ENCODE data around the gene ZFP92. TPM values are rescaled to one million over a fixed set of nuclear protein-coding genes. Genes with fewer than 3 reads are reported as not detected.

The ZFP92 gene
- total and polyA plus RNA-seq, 4 experiments from 2014 or later, result 0.03 to 0.55 (median 0.31) TPM

DNA sequence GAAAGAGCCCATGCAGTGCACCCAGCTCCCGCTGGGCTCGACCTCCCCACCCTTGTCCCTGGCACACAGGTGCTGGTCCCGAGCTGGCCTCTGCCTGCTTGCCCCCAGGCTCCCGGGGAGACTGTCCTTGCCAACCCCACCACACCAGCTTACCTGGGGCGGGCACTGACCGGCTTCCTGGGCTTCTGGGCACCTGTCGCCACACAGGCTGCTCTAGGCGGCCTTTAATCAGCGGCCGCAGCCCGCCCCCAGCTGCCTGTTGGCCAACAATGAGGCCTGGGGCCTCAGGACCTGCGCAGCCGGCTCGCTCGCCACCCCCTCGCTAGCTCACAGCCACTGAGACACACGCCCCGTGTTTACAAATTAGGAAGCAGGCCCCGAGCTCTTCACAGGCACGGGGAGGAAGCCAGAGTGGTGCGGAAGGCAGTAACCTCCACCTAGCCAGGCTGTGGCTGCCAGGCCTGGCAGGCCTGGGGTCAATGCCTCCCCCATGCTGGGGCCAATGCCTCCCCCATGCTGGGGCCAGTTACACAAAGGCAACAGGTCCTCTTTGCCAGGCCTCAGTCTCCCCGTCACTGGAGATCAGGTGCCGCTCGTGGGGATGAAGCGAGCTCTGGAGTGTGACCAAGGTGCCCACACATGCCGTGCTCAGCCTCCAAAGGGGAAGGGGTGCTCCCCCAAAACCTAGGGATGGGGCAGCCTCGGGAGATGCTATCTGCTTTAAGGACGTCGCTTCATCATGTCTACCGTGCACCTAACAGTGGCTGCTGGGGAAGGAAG lies 34.8 kb downstream of the ZFP92 start, which contains the start of gene TREX2:
TREX2 (minus strand) TSS at position 201 of the 780 bp plus-strand sequence. CDS start 626 bp downstream, outside the sequence.
- peaks cover 0 to 6% of the 10 kb centered on the region in 2 donors for H3K36me3 Mint-ChIP-seq
- intact Hi-C loops (cut with micrococcal nuclease), result no loop called here
- no peaks in the 10 kb centered on the region for H3K4me1 Mint-ChIP-seq
- CTCF ChIA-PET (ENCODE audit: partially characterized antibody), result interaction anchor here (1.1 kb wide), 1 partner anchor 15 kb away, joined by 4 read pairs; no protein-coding TSS in a partner anchor
- POLR2A ChIA-PET (ENCODE audit: partially characterized antibody), result no interaction called here
- no peaks in the 10 kb centered on the region for H3K9me3 Mint-ChIP-seq
- no peak within 1 kb of the TSS for H3K4me3 ChIP-seq (ENCODE audit: low read length in 2 of 2)
- no peaks in the 10 kb centered on the region for H3K27me3 Mint-ChIP-seq
- H3K9me3 ChIP-seq (ENCODE audit: control insufficient read depth in 1 of 2, low read length in 2 of 2), result no peaks in the 10 kb centered on the region
- DNase-seq, result no peak
- no peaks in the 10 kb centered on the region for H3K36me3 ChIP-seq (ENCODE audit: insufficient read depth, low read length)
- no peak within 1 kb of the TSS for H3K4me3 Mint-ChIP-seq
- no peak within 1 kb of the TSS for H3K27ac ChIP-seq (ENCODE audit: low read depth, low read length)
- H3K27me3 ChIP-seq (ENCODE audit: insufficient read depth, low read length), result no peaks in the 10 kb centered on the region
- no peaks in the 10 kb centered on the region for H3K4me1 ChIP-seq (ENCODE audit: insufficient read depth, low read length)
- H3K27ac Mint-ChIP-seq, result no peak within 1 kb of the TSS

DNA sequence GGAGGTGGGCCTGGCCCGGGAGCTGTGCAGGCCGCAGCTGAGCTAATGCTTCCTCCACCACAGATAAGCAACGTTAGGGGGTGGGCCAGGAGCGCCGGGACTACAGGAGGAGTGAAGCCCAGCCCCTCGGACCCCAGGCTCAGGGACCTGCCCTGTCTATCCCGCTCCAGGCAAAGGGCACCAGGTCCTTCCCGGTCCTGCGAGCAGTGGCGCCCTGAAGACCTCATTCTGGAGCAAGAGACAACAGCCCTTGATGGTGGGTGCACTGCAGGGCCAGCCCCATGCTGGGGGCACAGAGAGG lies 35.3 kb downstream of the ZFP92 start:
- Histone ChIP-seq H3K9me3 (ENCODE audit: control insufficient read depth in 1 of 2, low read length in 2 of 2) (no peaks in the 10 kb centered on the region), H3K4me1 (ENCODE audit: insufficient read depth, low read length) (no peaks in the 10 kb centered on the region), H3K27ac (ENCODE audit: low read depth, low read length) (no peak overlapping the region), H3K27me3 (ENCODE audit: insufficient read depth, low read length) (no peaks in the 10 kb centered on the region), H3K36me3 (ENCODE audit: insufficient read depth, low read length) (no peaks in the 10 kb centered on the region), H3K4me3 (ENCODE audit: low read length in 2 of 2) (no peak overlapping the region)
- intact Hi-C loops (cut with micrococcal nuclease), result no loop called here
- no peak overlapping the region for H3K27ac Mint-ChIP-seq
- H3K4me1 Mint-ChIP-seq, result no peaks in the 10 kb centered on the region
- H3K4me3 Mint-ChIP-seq, result no peak overlapping the region
- ChIA-PET POLR2A (ENCODE audit: partially characterized antibody) (no interaction called here), CTCF (ENCODE audit: partially characterized antibody) (interaction anchor here (1.1 kb wide), 1 partner anchor 14 kb away, joined by 4 read pairs; no protein-coding TSS in a partner anchor)
- no peak for DNase-seq
- no peaks in the 10 kb centered on the region for H3K9me3 Mint-ChIP-seq
- H3K36me3 Mint-ChIP-seq, result peaks cover 0 to 11% of the 10 kb centered on the region in 2 donors
- no peaks in the 10 kb centered on the region for H3K27me3 Mint-ChIP-seq

DNA sequence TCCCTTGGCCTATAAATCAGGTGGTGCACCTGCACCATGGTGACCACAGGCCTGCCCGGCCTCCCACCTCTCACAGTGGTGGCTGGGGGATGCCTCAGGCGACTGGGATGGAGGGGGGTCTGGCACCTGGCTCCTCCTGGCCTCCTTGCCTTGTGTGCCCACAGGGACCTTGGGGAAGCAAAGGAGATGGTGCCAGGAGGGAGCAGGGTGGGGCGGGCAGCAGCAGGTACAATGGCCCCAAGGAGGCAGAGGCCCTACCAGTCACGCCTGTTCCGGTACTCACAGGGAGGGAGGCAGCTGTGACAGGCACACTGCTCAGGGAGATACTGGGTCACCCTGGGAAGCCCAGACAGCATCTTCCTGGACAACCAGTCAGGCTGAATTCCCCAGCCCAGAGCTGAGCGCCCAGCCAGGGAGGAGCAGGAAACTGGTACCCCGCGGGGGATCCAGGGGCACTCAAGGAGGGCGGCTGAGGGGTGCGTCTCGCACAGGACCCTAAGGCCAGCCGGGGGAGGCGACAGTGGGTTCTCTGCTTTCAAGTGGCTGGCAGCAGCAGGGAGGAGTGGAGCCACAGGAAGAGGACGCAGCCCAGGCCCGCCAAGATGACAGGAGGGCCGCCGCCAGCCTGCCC lies 35.8 kb downstream of the ZFP92 start:
- H3K4me3 ChIP-seq (ENCODE audit: low read length in 2 of 2), result no peak overlapping the region
- no peaks in the 10 kb centered on the region for H3K4me1 Mint-ChIP-seq
- H3K36me3 ChIP-seq (ENCODE audit: insufficient read depth, low read length), result no peaks in the 10 kb centered on the region
- H3K4me1 ChIP-seq (ENCODE audit: insufficient read depth, low read length), result no peaks in the 10 kb centered on the region
- ChIA-PET POLR2A (ENCODE audit: partially characterized antibody) (no interaction called here), CTCF (ENCODE audit: partially characterized antibody) (no interaction called here)
- no peaks in the 10 kb centered on the region for H3K27me3 ChIP-seq (ENCODE audit: insufficient read depth, low read length)
- H3K27ac Mint-ChIP-seq, result no peak overlapping the region
- H3K27me3 Mint-ChIP-seq, result no peaks in the 10 kb centered on the region
- peaks cover 0 to 11% of the 10 kb centered on the region in 2 donors for H3K36me3 Mint-ChIP-seq
- no peaks in the 10 kb centered on the region for H3K9me3 Mint-ChIP-seq
- DNase-seq, result no peak
- no peak overlapping the region for H3K27ac ChIP-seq (ENCODE audit: low read depth, low read length)
- intact Hi-C loops (cut with micrococcal nuclease), result no loop called here
- H3K4me3 Mint-ChIP-seq, result no peak overlapping the region
- no peaks in the 10 kb centered on the region for H3K9me3 ChIP-seq (ENCODE audit: control insufficient read depth in 1 of 2, low read length in 2 of 2)

DNA sequence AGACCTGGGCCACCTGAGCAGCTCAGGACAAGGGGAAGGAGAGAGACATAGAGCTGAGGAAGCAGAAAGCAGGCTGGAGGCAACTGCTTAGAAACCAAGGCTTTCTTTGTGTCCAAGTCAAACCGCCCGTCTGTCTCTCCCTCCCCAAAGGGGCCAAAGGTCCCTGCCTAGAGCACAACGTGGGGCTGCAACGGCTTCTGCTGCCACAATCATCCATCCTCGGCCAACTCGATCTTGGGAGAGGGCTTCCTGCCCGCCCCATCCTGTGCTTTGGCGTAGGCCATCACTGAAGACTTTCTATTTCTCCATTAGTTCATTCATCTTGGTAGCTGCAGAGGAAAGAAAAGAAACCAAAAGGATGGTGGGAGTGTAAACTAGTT lies 36.3 kb downstream of the ZFP92 start:
- intact Hi-C loops (cut with micrococcal nuclease), result no loop called here
- Histone ChIP-seq H3K4me3 (ENCODE audit: low read length in 2 of 2) (no peak overlapping the region), H3K4me1 (ENCODE audit: insufficient read depth, low read length) (no peaks in the 10 kb centered on the region), H3K27ac (ENCODE audit: low read depth, low read length) (no peak overlapping the region), H3K36me3 (ENCODE audit: insufficient read depth, low read length) (no peaks in the 10 kb centered on the region), H3K9me3 (ENCODE audit: control insufficient read depth in 1 of 2, low read length in 2 of 2) (no peaks in the 10 kb centered on the region), H3K27me3 (ENCODE audit: insufficient read depth, low read length) (no peaks in the 10 kb centered on the region)
- no peak overlapping the region for H3K27ac Mint-ChIP-seq
- DNase-seq, result no peak
- ChIA-PET CTCF (ENCODE audit: partially characterized antibody) (no interaction called here), POLR2A (ENCODE audit: partially characterized antibody) (no interaction called here)
- no peaks in the 10 kb centered on the region for H3K27me3 Mint-ChIP-seq
- no peaks in the 10 kb centered on the region for H3K9me3 Mint-ChIP-seq
- no peaks in the 10 kb centered on the region for H3K4me1 Mint-ChIP-seq
- H3K4me3 Mint-ChIP-seq, result no peak overlapping the region
- H3K36me3 Mint-ChIP-seq, result peaks cover 0 to 14% of the 10 kb centered on the region in 2 donors

DNA sequence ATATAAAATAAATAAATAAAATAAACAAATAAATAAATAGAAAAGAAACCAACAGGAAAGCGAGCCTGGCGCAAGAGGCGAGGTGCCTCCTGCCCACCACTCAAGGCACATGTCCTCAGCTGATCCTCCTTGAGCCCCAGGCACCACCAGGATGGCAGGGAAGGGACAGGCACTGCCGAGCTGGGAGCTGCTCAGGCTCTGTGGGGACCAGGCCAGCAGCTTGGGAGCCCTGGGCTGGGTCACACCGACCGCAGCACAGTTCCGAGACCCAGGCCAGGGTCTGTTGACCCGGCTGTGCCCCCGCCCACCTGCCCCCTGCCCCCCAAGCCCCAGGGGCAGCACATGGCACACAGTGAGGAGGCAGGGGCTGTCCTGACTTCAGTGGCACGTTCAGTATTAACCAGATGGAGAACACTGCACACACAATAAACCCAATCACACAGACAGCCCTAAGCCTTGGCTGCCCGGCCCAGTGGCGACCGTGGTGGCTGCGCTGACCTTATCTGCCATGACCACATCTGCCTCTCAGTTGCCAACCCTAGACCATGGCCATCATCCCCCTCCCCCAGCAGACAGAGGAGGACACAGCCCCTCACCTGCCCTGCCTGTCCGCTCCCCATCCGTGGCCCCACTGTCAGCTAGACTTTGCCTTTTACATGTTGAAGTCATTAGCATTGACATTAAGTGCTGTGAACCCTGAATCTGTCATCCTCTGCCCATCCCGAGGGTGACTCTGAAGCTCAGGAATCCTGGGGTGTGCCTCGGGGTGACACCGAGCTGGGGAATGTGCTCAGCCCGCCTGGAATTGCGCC lies 37.5 kb downstream of the ZFP92 start:
- Histone ChIP-seq H3K27me3 (ENCODE audit: insufficient read depth, low read length) (no peaks in the 10 kb centered on the region), H3K36me3 (ENCODE audit: insufficient read depth, low read length) (no peaks in the 10 kb centered on the region), H3K4me1 (ENCODE audit: insufficient read depth, low read length) (no peaks in the 10 kb centered on the region), H3K27ac (ENCODE audit: low read depth, low read length) (no peak overlapping the region), H3K9me3 (ENCODE audit: control insufficient read depth in 1 of 2, low read length in 2 of 2) (no peaks in the 10 kb centered on the region), H3K4me3 (ENCODE audit: low read length in 2 of 2) (no peak overlapping the region)
- intact Hi-C loops (cut with micrococcal nuclease), result no loop called here
- no peak overlapping the region for H3K27ac Mint-ChIP-seq
- no peak overlapping the region for H3K4me3 Mint-ChIP-seq
- no peaks in the 10 kb centered on the region for H3K4me1 Mint-ChIP-seq
- no peak for DNase-seq
- POLR2A ChIA-PET (ENCODE audit: partially characterized antibody), result no interaction called here
- CTCF ChIA-PET (ENCODE audit: partially characterized antibody), result no interaction called here
- no peaks in the 10 kb centered on the region for H3K27me3 Mint-ChIP-seq
- H3K9me3 Mint-ChIP-seq, result no peaks in the 10 kb centered on the region
- peaks cover 0 to 17% of the 10 kb centered on the region in 2 donors for H3K36me3 Mint-ChIP-seq

DNA sequence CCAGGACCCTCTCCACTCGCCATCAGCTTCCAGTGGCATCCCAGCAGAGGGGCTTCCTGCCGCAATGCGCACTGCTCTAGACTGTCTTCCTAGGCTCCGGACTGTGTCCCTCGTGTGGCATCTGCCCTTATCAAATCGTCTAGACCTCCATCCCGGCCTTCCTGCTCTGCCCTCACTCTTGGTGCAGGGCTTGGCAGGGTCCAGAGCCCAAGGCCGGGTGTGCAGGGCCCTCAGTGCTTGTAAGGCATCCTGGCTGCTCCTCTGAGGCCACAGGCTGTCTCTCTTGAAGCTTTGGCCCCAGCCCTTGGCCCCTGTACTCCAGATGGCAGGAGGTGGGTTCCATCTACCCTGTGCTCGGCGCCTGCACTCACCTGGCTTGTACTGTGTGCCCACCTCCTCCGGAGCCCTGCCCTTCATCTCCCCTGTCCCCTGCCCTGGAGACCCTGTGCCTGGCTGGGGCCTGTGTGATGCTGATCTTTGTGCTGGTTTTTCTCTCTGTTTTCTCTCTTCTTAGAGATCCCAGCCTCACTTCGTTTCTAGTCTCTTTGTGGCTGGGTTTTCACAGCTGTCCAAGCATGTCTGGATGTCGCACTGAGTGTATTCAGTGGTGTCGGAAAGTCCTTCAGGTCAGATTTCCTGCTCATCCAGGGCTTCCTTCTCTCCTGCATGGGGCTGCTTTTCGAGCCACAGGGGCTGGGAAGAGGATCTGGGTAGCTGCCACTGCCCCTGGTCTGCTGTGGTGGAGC lies 38.3 kb downstream of the ZFP92 start:
- CTCF ChIA-PET (ENCODE audit: partially characterized antibody), result no interaction called here
- Histone ChIP-seq H3K9me3 (ENCODE audit: control insufficient read depth in 1 of 2, low read length in 2 of 2) (no peaks in the 10 kb centered on the region), H3K4me3 (ENCODE audit: low read length in 2 of 2) (no peak overlapping the region), H3K4me1 (ENCODE audit: insufficient read depth, low read length) (no peaks in the 10 kb centered on the region), H3K36me3 (ENCODE audit: insufficient read depth, low read length) (no peaks in the 10 kb centered on the region), H3K27me3 (ENCODE audit: insufficient read depth, low read length) (no peaks in the 10 kb centered on the region), H3K27ac (ENCODE audit: low read depth, low read length) (no peak overlapping the region)
- H3K27ac Mint-ChIP-seq, result no peak overlapping the region
- POLR2A ChIA-PET (ENCODE audit: partially characterized antibody), result no interaction called here
- H3K4me3 Mint-ChIP-seq, result no peak overlapping the region
- peaks cover 0 to 17% of the 10 kb centered on the region in 2 donors for H3K36me3 Mint-ChIP-seq
- no peak for DNase-seq
- no peaks in the 10 kb centered on the region for H3K4me1 Mint-ChIP-seq
- no peaks in the 10 kb centered on the region for H3K9me3 Mint-ChIP-seq
- H3K27me3 Mint-ChIP-seq, result no peaks in the 10 kb centered on the region
- intact Hi-C loops (cut with micrococcal nuclease), result no loop called here

Data from CD4-positive, alpha-beta memory T cell (primary cell).